GM23338 (cell line): Measurements from ENCODE around the gene SEMA6B. TPM values are rescaled to one million over a fixed set of nuclear protein-coding genes. Genes with fewer than 3 reads are reported as not detected.

Experiments
- ATAC-seq: fragments of 200-7000 bp; cut with Tn5 transposase; 3 replicates; pipeline ENCODE4 v1.9.1; 2020
- DNase-seq: peaks from one replicate; pipeline ENCODE4 v3.0.0-alpha.2; 2015; ENCODE audit warnings: low spot score
- H2AFZ ChIP-seq: fragments of 200-600 bp; sonication (generic); 2 replicates; pipeline ENCODE4 v1.8.0; 2016; ENCODE audit warnings: antibody characterized with exemption, mild to moderate bottlenecking, moderate library complexity
- H3F3A ChIP-seq: fragments of 200-600 bp; sonication (generic); replicated peaks from 2 replicates; pipeline ENCODE4 v1.8.0; 2017; ENCODE audit warnings: antibody characterized with exemption, mixed run types, low read depth
- H3K27ac ChIP-seq: fragments of 200-600 bp; sonication (generic); 2 replicates; pipeline ENCODE4 v1.6.1; 2016; ENCODE audit warnings: low read depth
- H3K27me3 ChIP-seq: fragments of 200-600 bp; sonication (generic); 2 replicates; pipeline ENCODE4 v1.8.0; 2016; ENCODE audit warnings: mild to moderate bottlenecking, mixed run types, moderate library complexity; ENCODE audit not compliant: insufficient read depth
- H3K36me3 ChIP-seq: fragments of 200-600 bp; sonication (generic); 2 replicates; pipeline ENCODE4 v1.8.0; 2016; ENCODE audit warnings: mild to moderate bottlenecking; ENCODE audit not compliant: insufficient read depth
- H3K4me1 ChIP-seq: fragments of 200-600 bp; sonication (generic); 2 replicates; pipeline ENCODE4 v1.8.0; 2016; ENCODE audit warnings: mild to moderate bottlenecking, moderate library complexity; ENCODE audit not compliant: insufficient read depth
- H3K4me2 ChIP-seq: fragments of 200-600 bp; sonication (generic); 2 replicates; pipeline ENCODE4 v1.7.1; 2017; ENCODE audit warnings: mixed run types
- H3K4me3 ChIP-seq: fragments of 200-600 bp; sonication (generic); 2 replicates; pipeline ENCODE4 v1.6.1; 2016; ENCODE audit warnings: mixed run types
- H3K79me2 ChIP-seq: fragments of 200-600 bp; sonication (generic); replicated peaks from 2 replicates; pipeline ENCODE4 v1.8.0; 2017; ENCODE audit warnings: mild to moderate bottlenecking; ENCODE audit not compliant: insufficient read depth
- H3K9me2 ChIP-seq: fragments of 200-600 bp; sonication (generic); 2 replicates; pipeline ENCODE4 v1.8.0; 2017; ENCODE audit not compliant: insufficient read depth
- H4K20me1 ChIP-seq: fragments of 200-600 bp; sonication (generic); replicated peaks from 2 replicates; pipeline ENCODE4 v1.8.0; 2017; ENCODE audit warnings: mild to moderate bottlenecking; ENCODE audit not compliant: insufficient read depth
- H3K27ac Mint-ChIP-seq: 2 replicates; pipeline ENCODE4 v1.8.0; 2020; ENCODE audit warnings: inconsistent platforms, mild to moderate bottlenecking, moderate library complexity, mixed read lengths
- H3K27me3 Mint-ChIP-seq: 3 replicates; pipeline ENCODE4 v1.8.0; 2022; ENCODE audit warnings: low read depth, mild to moderate bottlenecking, moderate library complexity, mixed read lengths, inconsistent platforms; ENCODE audit not compliant: insufficient read depth, poor library complexity
- H3K36me3 Mint-ChIP-seq: 3 replicates; pipeline ENCODE4 v1.8.0; 2021; ENCODE audit warnings: low read depth, mild to moderate bottlenecking, inconsistent platforms, moderate library complexity, mixed read lengths
- H3K4me1 Mint-ChIP-seq: 3 replicates; pipeline ENCODE4 v1.8.0; 2020; ENCODE audit warnings: mild to moderate bottlenecking, inconsistent platforms, mixed read lengths
- H3K4me3 Mint-ChIP-seq: 3 replicates; pipeline ENCODE4 v1.8.0; 2021; ENCODE audit warnings: moderate library complexity, mild to moderate bottlenecking, inconsistent platforms, mixed read lengths
- H3K9me3 Mint-ChIP-seq: 3 replicates; pipeline ENCODE4 v1.8.0; 2020; ENCODE audit warnings: moderate library complexity, mild to moderate bottlenecking, inconsistent platforms, mixed read lengths
- CREB1 ChIP-seq: fragments of 250-450 bp; sonication (Bioruptor Pico); IDR thresholded peaks from 2 replicates; pipeline ENCODE4 v1.5.0; 2020; ENCODE audit warnings: low read depth, mild to moderate bottlenecking, moderate library complexity
- EZH2 ChIP-seq: fragments of 200-600 bp; sonication (generic); IDR thresholded peaks from one replicate; pipeline ENCODE4 v1.8.0; 2017; ENCODE audit warnings: antibody characterized with exemption, mild to moderate bottlenecking, low read depth; ENCODE audit not compliant: unreplicated experiment
- EZH2phosphoT487 ChIP-seq: fragments of 200-600 bp; sonication (generic); IDR thresholded peaks from one replicate; pipeline ENCODE4 v1.8.1; 2018; ENCODE audit warnings: antibody characterized with exemption; ENCODE audit not compliant: unreplicated experiment
- JUNB ChIP-seq: IDR thresholded peaks from one replicate; pipeline ENCODE4 v1.6.1; 2016; ENCODE audit warnings: antibody characterized with exemption; ENCODE audit not compliant: unreplicated experiment
- NANOG ChIP-seq: IDR thresholded peaks from 2 replicates; pipeline ENCODE4 v1.6.1; 2016; ENCODE audit warnings: antibody characterized with exemption, borderline replicate concordance
- POLR2AphosphoS5 ChIP-seq: IDR thresholded peaks from 2 replicates; pipeline ENCODE4 v1.6.1; 2016; ENCODE audit warnings: antibody characterized with exemption, low read depth
- STAT1 ChIP-seq: IDR thresholded peaks from one replicate; pipeline ENCODE4 v1.6.1; 2016; ENCODE audit warnings: antibody characterized with exemption; ENCODE audit not compliant: unreplicated experiment
- ZNF114 ChIP-seq: fragments of 250-450 bp; sonication (Bioruptor Pico); IDR thresholded peaks from 2 replicates; pipeline ENCODE4 v1.5.0; 2020; ENCODE audit warnings: mild to moderate bottlenecking, moderate library complexity
- ZNF331 ChIP-seq: fragments of 250-450 bp; sonication (Bioruptor Pico); IDR thresholded peaks from 2 replicates; pipeline ENCODE4 v1.5.0; 2020; ENCODE audit warnings: low read depth, mild to moderate bottlenecking, moderate library complexity
- polyA plus RNA-seq: library from polyadenylated mRNA; unstranded; fragments of >200 nt; fragmentation: Nextera tagmentation; extraction: Ambion mirVana; gene quantifications from 2 replicates; pipeline ENCODE4 v1.2.1, GENCODE V29; 2016
- total RNA-seq: library from RNA; depleted of rRNA; stranded (reverse); fragments of >200 nt; shearing (Covaris generic); gene quantifications from 2 replicates; pipeline ENCODE4 v1.2.3, GENCODE V29; 2014
- TF ChIP-seq, protein P1 (sequence below): IDR thresholded peaks from 2 replicates; pipeline ENCODE4 v1.6.1; 2016; ENCODE audit warnings: antibody characterized with exemption
- TF ChIP-seq, protein P2 (sequence below), 2 experiments: fragments of 200-600 bp in 1 of 2; sonication (generic) in 1 of 2; conservative IDR thresholded peaks; 2 replicates each; pipeline versions ENCODE4 v1.5.1 to v1.6.1; 2016 to 2017; ENCODE audit warnings: antibody characterized with exemption in 2 of 2, low read depth in 2 of 2, mild to moderate bottlenecking in 2 of 2, moderate library complexity in 1 of 2
- TF ChIP-seq, protein P3 (sequence below): IDR thresholded peaks from one replicate; pipeline ENCODE4 v1.6.1; 2018; ENCODE audit warnings: antibody characterized with exemption; ENCODE audit not compliant: unreplicated experiment
- TF ChIP-seq, protein P4 (sequence below): fragments of 250-450 bp; sonication (Bioruptor Pico); IDR thresholded peaks from 2 replicates; pipeline ENCODE4 v1.5.0; 2020; ENCODE audit warnings: mild to moderate bottlenecking, moderate library complexity

Gene SEMA6B
- total and polyA plus RNA-seq, 2 experiments from 2014 or later, result 5.3 to 42.7 TPM

DNA sequence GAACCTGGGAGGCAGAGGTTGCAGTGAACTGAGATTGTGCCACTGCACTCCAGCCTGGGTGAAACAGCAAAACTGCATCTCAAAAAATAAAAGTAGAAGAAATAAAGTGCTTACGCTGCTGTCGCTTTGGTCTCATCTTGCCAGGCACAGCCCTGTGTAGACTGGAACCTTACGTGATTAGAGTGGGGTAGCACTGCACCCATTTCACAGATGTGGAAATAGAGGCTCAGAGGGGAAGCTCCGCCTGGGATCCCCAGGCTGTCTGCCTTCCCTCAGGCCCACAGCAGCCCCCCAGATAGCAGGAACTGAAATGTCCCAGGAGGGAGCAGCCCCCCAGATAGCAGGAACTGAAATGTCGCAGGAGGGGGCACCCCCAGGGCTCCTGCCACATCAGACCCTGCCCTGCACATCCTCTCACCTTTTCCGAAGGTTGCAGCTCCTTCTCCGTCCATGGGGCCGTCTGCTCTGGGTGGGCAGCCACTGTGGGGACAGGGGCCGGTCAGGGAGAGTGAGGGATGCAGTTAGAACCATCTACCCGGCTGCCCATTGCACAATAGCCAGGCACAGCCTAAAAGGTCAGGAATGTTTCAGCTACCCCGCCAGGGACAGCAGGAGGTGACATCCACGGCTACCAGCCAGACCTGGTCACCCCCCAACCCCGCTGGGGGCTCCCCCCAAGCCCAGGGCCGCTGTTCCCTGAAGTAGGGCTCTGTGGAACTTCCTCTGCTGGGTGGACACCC, 43.1 kb downstream of the SEMA6B start:
- Histone ChIP-seq H4K20me1 (no peaks in the 10 kb centered on the region), H3K36me3 (no peaks in the 10 kb centered on the region), H2AFZ (no peak overlapping the region), H3K4me2 (no peak overlapping the region), H3K79me2 (no peaks in the 10 kb centered on the region), H3K27ac (no peak overlapping the region), H3K4me3 (no peak overlapping the region), H3K4me1 (no peaks in the 10 kb centered on the region), H3F3A (no peaks in the 10 kb centered on the region), H3K9me2 (no peaks in the 10 kb centered on the region), H3K27me3 (peaks cover 37% of the 10 kb centered on the region; the same call in 1 of the 2 replicates)
- ATAC-seq (peak; percentile 10), DNase-seq (no peak)
- peaks cover 3% of the 10 kb centered on the region; the same call in 2 of the 3 replicates for H3K9me3 Mint-ChIP-seq
- peaks cover 4% of the 10 kb centered on the region for H3K4me1 Mint-ChIP-seq
- peaks cover 2% of the 10 kb centered on the region; the same call in 1 of the 3 replicates for H3K36me3 Mint-ChIP-seq
- no peak overlapping the region for H3K27ac Mint-ChIP-seq
- no peak overlapping the region for H3K4me3 Mint-ChIP-seq
- TF ChIP-seq POLR2AphosphoS5 (no peak), EZH2phosphoT487 (no peak), STAT1 (no peak), ZNF331 (no peak), JUNB (no peak), ZNF114 (CRISPR knock-in tag) (no peak), EZH2 (no peak), CREB1 (CRISPR knock-in tag) (no peak), NANOG (no peak)
- TF ChIP-seq, protein P1, sequence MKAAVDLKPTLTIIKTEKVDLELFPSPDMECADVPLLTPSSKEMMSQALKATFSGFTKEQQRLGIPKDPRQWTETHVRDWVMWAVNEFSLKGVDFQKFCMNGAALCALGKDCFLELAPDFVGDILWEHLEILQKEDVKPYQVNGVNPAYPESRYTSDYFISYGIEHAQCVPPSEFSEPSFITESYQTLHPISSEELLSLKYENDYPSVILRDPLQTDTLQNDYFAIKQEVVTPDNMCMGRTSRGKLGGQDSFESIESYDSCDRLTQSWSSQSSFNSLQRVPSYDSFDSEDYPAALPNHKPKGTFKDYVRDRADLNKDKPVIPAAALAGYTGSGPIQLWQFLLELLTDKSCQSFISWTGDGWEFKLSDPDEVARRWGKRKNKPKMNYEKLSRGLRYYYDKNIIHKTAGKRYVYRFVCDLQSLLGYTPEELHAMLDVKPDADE, result no peak
- TF ChIP-seq, protein P2, sequence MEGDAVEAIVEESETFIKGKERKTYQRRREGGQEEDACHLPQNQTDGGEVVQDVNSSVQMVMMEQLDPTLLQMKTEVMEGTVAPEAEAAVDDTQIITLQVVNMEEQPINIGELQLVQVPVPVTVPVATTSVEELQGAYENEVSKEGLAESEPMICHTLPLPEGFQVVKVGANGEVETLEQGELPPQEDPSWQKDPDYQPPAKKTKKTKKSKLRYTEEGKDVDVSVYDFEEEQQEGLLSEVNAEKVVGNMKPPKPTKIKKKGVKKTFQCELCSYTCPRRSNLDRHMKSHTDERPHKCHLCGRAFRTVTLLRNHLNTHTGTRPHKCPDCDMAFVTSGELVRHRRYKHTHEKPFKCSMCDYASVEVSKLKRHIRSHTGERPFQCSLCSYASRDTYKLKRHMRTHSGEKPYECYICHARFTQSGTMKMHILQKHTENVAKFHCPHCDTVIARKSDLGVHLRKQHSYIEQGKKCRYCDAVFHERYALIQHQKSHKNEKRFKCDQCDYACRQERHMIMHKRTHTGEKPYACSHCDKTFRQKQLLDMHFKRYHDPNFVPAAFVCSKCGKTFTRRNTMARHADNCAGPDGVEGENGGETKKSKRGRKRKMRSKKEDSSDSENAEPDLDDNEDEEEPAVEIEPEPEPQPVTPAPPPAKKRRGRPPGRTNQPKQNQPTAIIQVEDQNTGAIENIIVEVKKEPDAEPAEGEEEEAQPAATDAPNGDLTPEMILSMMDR (conservative IDR thresholded peaks at IDR 0.05; ENCODE audit: low read depth in 2 of 2), result no peak
- TF ChIP-seq, protein P3, sequence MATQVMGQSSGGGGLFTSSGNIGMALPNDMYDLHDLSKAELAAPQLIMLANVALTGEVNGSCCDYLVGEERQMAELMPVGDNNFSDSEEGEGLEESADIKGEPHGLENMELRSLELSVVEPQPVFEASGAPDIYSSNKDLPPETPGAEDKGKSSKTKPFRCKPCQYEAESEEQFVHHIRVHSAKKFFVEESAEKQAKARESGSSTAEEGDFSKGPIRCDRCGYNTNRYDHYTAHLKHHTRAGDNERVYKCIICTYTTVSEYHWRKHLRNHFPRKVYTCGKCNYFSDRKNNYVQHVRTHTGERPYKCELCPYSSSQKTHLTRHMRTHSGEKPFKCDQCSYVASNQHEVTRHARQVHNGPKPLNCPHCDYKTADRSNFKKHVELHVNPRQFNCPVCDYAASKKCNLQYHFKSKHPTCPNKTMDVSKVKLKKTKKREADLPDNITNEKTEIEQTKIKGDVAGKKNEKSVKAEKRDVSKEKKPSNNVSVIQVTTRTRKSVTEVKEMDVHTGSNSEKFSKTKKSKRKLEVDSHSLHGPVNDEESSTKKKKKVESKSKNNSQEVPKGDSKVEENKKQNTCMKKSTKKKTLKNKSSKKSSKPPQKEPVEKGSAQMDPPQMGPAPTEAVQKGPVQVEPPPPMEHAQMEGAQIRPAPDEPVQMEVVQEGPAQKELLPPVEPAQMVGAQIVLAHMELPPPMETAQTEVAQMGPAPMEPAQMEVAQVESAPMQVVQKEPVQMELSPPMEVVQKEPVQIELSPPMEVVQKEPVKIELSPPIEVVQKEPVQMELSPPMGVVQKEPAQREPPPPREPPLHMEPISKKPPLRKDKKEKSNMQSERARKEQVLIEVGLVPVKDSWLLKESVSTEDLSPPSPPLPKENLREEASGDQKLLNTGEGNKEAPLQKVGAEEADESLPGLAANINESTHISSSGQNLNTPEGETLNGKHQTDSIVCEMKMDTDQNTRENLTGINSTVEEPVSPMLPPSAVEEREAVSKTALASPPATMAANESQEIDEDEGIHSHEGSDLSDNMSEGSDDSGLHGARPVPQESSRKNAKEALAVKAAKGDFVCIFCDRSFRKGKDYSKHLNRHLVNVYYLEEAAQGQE, result no peak
- TF ChIP-seq, protein P4, sequence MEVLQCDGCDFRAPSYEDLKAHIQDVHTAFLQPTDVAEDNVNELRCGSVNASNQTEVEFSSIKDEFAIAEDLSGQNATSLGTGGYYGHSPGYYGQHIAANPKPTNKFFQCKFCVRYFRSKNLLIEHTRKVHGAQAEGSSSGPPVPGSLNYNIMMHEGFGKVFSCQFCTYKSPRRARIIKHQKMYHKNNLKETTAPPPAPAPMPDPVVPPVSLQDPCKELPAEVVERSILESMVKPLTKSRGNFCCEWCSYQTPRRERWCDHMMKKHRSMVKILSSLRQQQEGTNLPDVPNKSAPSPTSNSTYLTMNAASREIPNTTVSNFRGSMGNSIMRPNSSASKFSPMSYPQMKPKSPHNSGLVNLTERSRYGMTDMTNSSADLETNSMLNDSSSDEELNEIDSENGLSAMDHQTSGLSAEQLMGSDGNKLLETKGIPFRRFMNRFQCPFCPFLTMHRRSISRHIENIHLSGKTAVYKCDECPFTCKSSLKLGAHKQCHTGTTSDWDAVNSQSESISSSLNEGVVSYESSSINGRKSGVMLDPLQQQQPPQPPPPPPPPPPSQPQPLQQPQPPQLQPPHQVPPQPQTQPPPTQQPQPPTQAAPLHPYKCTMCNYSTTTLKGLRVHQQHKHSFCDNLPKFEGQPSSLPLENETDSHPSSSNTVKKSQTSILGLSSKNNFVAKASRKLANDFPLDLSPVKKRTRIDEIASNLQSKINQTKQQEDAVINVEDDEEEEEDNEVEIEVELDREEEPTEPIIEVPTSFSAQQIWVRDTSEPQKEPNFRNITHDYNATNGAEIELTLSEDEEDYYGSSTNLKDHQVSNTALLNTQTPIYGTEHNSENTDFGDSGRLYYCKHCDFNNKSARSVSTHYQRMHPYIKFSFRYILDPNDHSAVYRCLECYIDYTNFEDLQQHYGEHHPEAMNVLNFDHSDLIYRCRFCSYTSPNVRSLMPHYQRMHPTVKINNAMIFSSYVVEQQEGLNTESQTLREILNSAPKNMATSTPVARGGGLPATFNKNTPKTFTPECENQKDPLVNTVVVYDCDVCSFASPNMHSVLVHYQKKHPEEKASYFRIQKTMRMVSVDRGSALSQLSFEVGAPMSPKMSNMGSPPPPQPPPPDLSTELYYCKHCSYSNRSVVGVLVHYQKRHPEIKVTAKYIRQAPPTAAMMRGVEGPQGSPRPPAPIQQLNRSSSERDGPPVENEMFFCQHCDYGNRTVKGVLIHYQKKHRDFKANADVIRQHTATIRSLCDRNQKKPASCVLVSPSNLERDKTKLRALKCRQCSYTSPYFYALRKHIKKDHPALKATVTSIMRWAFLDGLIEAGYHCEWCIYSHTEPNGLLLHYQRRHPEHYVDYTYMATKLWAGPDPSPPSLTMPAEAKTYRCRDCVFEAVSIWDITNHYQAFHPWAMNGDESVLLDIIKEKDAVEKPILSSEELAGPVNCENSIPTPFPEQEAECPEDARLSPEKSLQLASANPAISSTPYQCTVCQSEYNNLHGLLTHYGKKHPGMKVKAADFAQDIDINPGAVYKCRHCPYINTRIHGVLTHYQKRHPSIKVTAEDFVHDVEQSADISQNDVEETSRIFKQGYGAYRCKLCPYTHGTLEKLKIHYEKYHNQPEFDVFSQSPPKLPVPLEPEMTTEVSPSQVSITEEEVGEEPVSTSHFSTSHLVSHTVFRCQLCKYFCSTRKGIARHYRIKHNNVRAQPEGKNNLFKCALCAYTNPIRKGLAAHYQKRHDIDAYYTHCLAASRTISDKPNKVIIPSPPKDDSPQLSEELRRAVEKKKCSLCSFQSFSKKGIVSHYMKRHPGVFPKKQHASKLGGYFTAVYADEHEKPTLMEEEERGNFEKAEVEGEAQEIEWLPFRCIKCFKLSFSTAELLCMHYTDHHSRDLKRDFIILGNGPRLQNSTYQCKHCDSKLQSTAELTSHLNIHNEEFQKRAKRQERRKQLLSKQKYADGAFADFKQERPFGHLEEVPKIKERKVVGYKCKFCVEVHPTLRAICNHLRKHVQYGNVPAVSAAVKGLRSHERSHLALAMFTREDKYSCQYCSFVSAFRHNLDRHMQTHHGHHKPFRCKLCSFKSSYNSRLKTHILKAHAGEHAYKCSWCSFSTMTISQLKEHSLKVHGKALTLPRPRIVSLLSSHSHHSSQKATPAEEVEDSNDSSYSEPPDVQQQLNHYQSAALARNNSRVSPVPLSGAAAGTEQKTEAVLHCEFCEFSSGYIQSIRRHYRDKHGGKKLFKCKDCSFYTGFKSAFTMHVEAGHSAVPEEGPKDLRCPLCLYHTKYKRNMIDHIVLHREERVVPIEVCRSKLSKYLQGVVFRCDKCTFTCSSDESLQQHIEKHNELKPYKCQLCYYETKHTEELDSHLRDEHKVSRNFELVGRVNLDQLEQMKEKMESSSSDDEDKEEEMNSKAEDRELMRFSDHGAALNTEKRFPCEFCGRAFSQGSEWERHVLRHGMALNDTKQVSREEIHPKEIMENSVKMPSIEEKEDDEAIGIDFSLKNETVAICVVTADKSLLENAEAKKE (CRISPR knock-in tag), result no peak
- H3K27me3 Mint-ChIP-seq, result peaks cover 49% of the 10 kb centered on the region
